Stimulated activated CD8-positive, alpha-beta memory T cell treated with anti-CD3 and anti-CD28 coated beads, Interleukin-15, amount 100 ng/mL, for 4 hours (primary cell): ENCODE data around the gene HOXC11.

ENCODE experiments used
- DNase-seq, 2 donors: peaks; one replicate each; pipeline ENCODE4 v3.0.0-alpha.2; 2020; ENCODE audit warnings: low read depth in 2 of 2

HOXC11 gene

GRCh38 chr12:53942467-53942997 is 30.4 kb upstream of the HOXC11 start:
- no peak for DNase-seq

- DNase-seq, result no peak
Measured at GRCh38 chr12:53944209-53944608, 28.7 kb upstream of the HOXC11 start.

- no peak for DNase-seq
Measured at GRCh38 chr12:53944907-53945847, 27.7 kb upstream of the HOXC11 start.

GRCh38 chr12:53947743-53948142 is 25.2 kb upstream of the HOXC11 start:
- no peak for DNase-seq

GRCh38 chr12:53948650-53949593 is 24.0 kb upstream of the HOXC11 start:
- no peak for DNase-seq

- no peak for DNase-seq
Measured at GRCh38 chr12:53949631-53950436, 23.1 kb upstream of the HOXC11 start.

GRCh38 chr12:53950437-53950773 is 22.5 kb upstream of the HOXC11 start:
- no peak for DNase-seq

- no peak for DNase-seq
Measured at GRCh38 chr12:53950789-53951576, 21.9 kb upstream of the HOXC11 start.

- no peak for DNase-seq
Measured at GRCh38 chr12:53951577-53952334, 21.2 kb upstream of the HOXC11 start.

GRCh38 chr12:53952335-53952694 is 20.6 kb upstream of the HOXC11 start:
- no peak for DNase-seq

- no peak for DNase-seq
Measured at GRCh38 chr12:53952871-53953734, 19.8 kb upstream of the HOXC11 start.

- DNase-seq, result no peak
Measured at GRCh38 chr12:53953831-53954693, 18.9 kb upstream of the HOXC11 start.

GRCh38 chr12:53954694-53955035 is 18.3 kb upstream of the HOXC11 start, which contains the start of gene HOXC12:
Gene HOXC12 (plus strand): TSS chr12:53954903. CDS start chr12:53954930, 27 bp downstream.
- DNase-seq, result no peak

- no peak for DNase-seq
Measured at GRCh38 chr12:53955036-53955775, 17.7 kb upstream of the HOXC11 start.

- DNase-seq, result no peak
Measured at GRCh38 chr12:53955776-53956250, 17.1 kb upstream of the HOXC11 start.

GRCh38 chr12:53956251-53956887 is 16.6 kb upstream of the HOXC11 start:
- no peak for DNase-seq
